ENCODE data around the gene FMOD.
A peak's percentile ranks its signal among the peaks of the same experiment; 100 is the strongest.
"Not testable (repeated sequence)": the region's sequence is repeated elsewhere in the genome, so short reads cannot be mapped to it uniquely, and the experiment has no call there.

Gene FMOD

DNA sequence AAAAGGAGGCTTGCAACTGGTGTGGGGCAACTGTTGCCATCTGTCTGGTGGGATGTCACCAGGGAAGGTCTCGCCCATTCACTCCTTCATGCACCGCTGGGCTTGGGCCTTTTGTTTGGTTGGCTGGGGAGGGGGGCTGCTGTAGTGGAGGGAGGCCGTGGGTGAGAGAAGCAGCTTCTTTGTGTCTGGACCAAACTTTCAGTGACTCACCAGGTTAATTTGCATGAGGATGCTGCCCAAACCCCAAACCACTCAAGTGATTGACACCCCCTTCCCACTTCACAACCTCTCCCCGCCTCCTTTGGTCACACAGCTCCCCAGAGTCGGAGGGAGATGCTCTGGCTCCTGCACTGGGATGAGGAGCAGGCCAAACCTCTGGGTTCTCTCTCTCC, 25.9 kb downstream of the FMOD start:
- DNase-seq, result peak; percentile 94

- no peak for DNase-seq
Observed at GRCh38 chr1:203324105-203325025, 26.6 kb downstream of the FMOD start.

DNA sequence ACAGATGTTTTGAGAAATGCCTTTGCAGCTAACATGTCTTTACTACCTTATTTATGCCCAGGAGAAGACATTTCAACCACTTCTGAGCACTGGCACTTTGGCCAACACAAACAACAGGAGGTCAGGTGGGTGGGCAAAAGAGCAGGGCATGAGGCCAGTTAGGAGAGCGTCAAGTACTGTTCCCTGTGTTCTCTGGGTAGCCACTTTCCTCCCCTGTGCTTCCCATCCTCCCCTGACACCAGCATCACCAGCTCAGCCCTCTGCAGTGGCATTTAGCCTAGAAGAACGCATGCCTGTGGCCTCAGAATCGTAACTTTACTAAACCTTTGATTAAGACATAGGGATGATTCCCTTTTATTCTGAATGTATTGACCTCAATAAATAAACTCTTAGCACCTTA, 27.3 kb downstream of the FMOD start:
- peak; percentile 45 for DNase-seq

DNA sequence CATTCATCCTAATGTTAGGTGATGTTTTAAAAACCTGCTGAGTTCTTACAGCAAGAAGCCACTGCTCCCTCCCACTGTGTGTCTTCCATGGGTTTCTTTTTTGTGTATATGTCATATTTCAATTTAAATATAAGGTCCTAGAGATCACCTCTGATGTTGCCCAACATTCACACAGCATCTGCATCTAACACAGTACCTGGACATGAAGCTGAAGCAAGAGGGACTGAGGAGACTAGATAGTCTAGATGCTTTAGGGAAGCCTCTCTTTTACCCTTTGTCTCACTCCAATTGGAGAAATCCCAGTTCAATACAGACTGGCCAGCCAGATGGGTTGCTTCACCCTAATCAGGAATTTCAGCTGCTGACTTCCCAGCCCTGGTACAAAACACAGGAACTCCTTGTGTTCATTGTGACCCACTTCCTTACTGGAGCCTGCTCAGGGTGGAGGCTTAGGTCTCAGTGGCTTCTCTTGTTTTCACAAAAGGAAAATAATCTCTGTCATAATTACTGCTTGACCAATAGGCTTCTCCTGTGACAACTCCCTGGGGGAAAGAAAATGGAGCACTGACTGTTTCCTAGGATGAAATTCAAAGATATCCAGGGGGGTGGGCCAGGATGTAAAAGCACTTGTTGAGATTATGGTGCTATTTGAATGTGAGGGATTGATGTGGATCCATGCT, 28.3 kb downstream of the FMOD start:
- peak; percentile 62 for DNase-seq

DNA sequence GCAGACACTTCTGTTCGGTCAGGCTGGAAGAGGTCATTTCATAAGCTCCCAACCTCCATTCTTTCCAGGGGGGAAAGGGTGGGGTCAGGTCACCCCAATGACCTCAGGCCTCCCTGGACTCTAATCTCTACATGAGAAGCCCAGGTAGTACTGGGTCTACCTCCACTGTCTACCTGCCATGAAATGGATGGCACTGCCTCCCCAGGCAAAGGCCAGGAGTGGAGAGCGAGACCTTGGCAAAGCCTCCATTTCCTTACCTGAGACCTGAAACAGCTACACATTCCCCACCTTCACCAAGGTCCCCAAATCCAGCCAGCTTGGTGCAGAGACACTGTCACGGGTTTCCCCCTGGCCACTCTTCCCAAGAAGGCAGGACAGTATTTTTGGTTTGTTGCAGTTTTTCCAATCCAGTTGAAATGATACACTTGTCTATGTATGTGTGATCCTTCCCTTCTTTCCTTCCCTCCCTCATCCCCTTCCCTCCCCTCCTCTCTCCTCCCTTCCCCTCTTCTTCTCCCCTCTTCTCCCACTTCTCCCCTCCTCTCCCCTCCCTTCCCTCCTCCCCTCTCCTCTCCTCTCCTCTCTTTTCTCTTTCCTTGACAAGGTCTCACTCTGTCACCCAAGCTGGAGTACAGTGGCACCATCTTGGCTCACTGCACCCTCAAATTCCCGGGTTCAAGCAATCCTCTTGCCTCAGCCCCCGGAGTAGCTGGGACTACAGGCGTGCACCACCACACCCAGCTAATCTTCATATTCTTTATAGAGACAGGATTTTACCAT, 29.5 kb downstream of the FMOD start:
- no peak for DNase-seq

GRCh38 chr1:203320591-203321272, 30.2 kb downstream of the FMOD start:
- peak; percentile 99 for DNase-seq

DNA sequence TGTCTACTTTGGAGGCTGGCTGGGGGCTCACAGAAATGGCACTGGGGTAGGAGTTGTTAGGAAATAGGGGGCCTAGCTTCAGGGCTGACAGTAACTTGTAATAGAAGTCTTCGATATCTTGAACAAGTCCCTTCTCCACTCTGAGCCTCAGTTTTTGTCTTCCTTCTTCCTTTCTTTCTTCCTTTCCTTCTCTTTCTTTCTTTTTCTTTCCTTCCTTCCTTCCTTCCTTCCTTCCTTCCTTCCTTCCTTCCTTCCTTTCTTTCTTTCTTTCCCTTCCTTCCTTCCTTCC, 32.7 kb downstream of the FMOD start:
- no peak for DNase-seq

- DNase-seq, result peak; percentile 38
Observed at GRCh38 chr1:203317429-203318228, 33.3 kb downstream of the FMOD start.

- DNase-seq, result no peak
Observed at GRCh38 chr1:203316626-203317093, 34.3 kb downstream of the FMOD start.

DNA sequence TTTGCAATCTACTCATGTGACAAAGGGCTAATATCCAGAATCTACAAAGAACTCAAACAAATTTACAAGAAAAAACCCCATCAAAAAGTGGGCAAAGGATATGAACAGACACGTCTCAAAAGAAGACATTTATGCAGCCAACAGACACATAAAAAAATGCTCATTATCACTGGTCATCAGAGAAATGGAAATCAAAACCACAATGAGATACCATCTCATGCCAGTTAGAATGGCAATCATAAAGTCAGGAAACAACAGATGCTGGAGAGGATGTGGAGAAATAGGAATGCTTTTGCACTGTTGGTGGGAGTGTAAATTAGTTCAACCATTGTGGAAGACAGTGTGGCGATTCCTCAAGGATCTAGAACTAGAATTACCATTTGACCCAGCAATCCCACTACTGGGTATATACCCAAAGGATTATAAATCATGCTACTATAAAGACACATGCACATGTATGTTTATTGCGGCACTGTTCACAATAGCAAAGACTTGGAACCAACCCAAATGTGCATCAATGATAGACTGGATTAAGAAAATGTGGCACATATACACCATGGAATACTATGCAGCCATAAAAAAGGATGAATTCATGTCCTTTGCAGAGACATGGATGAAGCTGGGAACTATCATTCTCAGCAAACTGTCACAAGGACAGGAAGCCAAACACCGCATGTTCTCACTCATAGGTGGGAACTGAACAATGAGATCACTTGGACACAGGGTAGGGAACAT, 36.7 kb downstream of the FMOD start:
- DNase-seq, result not testable (repeated sequence)

DNA sequence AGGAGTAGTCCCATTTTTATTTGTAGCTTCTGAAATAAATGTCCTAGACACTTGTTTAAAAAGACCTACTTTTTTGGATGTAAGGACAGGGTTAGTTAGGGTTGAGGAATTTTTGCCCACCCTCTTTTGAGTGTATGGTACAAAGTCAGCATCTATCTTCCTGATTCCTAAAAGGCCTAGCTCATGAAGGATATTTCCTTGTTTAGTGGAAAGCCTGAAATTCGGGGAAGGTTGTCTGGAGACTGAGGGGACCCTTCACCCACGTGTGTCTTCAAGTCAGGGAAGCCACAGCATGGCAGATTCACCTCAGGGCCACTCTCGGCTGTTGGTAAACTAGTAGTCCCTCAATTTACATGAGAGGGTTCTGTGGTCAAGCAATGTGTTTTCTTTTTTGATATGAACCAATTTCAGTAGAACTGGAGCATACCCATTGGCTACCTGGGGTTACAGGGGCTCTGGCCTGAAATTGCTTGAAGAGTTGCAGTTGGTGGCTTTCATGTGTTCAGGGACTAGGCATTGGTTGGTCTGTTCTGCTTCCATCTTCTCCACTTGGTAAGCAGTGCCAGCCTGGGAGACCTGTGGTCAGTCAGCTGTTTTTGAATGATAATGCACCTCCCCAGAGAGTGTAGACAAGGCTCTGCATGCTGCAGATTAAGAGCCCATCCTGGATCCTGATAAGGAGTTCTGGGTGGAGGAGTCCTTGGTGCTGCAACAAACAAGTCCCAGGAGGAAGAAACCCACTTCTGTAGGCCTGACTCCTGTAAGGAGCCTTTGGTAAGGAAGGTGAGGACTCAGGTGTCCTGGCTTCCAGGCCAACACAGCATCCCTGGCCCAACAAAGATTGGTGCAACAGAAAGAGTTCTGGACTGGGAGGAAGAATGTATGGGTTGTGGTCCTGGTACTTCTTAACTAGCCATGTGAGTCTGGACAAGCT, 39.3 kb downstream of the FMOD start:
- DNase-seq, result no peak

DNA sequence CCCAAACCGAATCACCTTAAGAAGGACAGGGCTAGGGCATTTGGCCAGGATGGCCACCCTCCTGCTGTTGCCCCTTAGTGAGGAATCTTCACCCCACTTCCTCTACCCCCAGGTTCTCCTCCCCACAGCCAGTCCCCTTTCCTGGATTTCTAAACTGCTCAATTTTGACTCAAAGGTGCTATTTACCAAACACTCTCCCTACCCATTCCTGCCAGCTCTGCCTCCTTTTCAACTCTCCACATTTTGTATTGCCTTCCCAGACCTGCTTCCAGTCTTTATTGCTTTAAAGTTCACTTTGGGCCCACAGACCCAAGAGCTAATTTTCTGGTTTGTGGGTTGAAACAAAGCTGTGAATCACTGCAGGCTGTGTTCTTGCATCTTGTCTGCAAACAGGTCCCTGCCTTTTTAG, 42.0 kb downstream of the FMOD start:
- no peak for DNase-seq

DNA sequence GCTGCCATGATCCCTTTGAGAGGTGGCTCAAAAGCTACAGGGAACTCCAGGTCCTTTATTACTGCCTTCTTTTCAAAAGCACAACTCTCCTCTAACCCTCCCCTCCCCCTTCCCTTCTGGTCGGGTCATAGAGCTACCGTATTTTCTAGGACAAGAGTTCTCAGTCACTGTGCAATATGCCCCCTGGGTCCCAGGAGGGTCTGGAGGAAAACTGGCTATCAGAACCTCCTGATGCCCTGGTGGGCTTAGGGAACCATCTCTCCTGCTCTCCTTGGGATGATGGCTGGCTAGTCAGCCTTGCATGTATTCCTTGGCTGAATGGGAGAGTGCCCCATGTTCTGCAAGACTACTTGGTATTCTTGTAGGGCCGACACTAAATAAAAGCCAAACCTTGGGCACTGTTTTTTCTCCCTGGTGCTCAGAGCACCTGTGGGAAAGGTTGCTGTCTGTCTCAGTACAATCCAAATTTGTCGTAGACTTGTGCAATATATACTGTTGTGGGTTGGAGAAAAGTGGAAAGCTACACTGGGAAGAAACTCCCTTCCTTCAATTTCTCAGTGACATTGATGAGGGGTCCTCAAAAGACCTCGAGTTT, 42.5 kb downstream of the FMOD start:
- DNase-seq, result peak; percentile 16

DNA sequence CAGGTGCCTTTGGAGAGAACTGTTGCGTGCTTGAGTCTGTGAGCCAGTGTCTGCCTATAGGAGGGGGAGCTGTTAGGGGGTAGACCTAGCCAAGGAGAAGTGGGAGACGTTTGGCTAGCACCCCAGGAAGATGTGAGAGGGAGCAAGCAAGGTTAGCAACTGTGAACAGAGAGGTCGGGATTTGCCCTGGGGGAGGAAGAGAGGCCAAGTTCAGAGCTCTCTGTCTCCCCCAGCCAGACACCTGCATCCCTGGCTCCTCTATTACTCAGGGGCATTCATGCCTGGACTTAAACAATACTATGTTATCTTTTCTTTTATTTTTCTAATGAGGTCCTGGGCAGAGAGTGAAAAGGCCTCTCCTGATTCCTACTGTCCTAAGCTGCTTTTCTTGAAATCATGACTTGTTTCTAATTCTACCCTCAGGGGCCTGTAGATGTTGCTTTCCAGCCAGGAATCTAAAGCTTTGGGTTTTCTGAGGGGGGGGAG, 43.2 kb downstream of the FMOD start:
- DNase-seq, result no peak

DNA sequence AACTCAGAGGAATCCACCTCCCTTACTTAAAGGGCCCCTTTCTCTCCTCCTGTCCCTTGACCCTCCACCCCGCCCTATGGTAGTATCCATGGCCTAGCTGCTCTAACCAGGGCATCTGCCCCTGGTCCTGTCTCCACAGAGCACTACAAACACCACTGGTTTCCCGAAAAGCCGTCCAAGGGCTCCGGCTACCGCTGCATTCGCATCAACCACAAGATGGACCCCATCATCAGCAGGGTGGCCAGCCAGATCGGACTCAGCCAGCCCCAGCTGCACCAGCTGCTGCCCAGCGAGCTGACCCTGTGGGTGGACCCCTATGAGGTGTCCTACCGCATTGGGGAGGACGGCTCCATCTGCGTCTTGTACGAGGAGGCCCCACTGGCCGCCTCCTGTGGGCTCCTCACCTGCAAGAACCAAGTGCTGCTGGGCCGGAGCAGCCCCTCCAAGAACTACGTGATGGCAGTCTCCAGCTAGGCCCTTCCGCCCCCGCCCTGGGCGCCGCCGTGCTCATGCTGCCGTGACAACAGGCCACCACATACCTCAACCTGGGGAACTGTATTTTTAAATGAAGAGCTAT, 43.9 kb downstream of the FMOD start:
- DNase-seq, result no peak

DNA sequence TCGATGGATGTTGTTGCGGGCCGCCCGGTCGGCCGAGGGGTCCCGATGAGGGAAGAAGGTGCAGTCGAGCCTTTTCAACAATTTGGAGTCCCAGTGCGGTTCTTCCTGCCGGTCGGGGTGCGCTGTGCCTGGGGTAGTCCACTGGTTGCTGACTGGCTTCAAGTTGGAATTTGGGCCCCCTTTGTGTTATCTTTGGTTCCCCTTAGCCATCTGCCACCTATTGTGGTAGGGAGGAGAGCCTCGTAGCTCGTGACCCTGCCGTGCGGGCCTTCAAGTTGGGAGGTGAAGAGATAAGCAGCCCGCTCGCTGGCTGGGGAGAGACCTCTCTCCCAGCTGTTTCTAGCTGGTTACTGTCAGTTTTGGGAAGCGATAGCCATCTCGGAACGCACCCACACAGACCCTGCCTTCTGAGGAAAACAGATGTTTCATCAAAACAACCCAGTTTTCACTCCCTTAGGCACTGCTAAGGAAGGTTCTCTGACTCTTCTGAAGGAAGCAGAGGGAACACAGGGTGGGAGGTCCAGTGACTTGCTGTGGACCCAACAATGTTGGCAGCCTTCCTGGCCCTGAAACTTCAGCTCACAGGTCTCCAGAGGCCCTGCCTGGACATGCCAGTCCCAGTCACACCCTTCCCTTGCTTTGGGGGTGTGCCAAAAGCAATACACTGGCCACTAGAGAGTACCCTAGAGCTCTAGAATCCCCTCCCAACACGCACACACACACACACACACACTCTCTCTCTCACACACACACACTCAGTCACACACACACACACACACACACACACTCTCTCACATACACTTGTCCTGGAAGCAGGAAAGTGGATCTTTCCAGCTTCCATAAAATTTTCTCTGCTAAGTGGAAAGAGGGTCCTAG, 44.6 kb downstream of the FMOD start:
- peak; percentile 83 for DNase-seq

DNA sequence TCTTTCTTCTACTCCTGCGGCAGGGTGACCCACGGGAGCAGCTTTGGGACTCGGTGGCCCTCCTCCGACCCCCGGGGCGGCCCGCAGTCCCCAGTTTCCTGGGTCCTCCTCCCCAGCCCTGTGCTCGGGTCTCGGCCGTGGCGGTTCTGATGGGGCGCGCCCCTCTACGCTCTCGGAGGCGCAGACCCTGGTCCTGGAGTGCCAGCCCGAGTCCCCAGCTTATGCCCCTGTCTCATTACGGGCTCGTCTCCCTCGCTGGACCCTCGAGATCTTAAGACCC, 45.2 kb downstream of the FMOD start:
- DNase-seq, result no peak
